Stimulated activated CD8-positive, alpha-beta memory T cell treated with anti-CD3 and anti-CD28 coated beads, Interleukin-12 subunit alpha, Interleukin-12 subunit beta, amount 100 ng/mL, for 1 hour (primary cell): ENCODE data around the gene ZBTB21.
"Not testable (repeated sequence)": the region's sequence is repeated elsewhere in the genome, so short reads cannot be mapped to it uniquely, and the experiment has no call there.

ENCODE experiments used
- DNase-seq: peaks from one replicate; pipeline ENCODE4 v3.0.0-alpha.2; 2020; ENCODE audit warnings: low read depth

Gene ZBTB21

GRCh38 chr21:41966872-41967621, 43.1 kb downstream of the ZBTB21 start:
- DNase-seq, result no peak

DNA sequence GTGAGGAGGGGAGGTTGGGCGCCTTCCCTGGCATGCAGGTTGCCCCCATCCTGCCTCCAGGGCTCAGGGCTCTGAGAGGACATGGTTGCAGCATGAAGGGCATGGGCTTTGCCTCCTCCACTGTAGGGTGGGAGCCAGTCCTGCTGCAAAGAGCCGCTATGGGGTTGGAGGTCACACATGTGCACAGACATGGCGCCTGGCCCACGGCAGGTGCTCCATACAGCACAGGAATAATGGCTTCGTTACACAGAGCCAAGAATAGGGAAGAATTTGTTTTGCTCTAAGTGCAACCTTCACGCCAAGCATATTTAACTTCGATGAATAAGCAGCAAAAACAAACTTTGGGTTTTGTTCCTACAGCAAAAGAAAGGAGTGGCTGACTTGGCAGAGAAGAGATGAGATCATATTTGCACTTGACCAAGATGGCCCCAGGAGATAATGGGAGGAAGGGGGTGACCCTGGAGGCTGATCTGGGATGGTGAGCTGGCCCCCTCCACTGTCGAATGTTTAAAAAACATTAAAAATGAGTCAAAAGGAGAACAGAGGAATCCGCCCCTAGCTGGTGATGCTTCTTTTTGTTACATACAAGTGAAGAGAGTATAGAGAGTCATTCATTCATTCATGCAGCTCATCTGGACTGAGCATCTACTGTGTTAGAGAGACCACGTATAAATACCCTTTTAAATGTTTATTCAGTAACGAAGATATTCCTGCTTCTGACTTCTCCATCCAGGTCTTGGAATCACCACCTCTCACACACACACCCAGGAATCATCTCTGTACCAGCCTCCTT, 43.9 kb downstream of the ZBTB21 start:
- no peak for DNase-seq

DNA sequence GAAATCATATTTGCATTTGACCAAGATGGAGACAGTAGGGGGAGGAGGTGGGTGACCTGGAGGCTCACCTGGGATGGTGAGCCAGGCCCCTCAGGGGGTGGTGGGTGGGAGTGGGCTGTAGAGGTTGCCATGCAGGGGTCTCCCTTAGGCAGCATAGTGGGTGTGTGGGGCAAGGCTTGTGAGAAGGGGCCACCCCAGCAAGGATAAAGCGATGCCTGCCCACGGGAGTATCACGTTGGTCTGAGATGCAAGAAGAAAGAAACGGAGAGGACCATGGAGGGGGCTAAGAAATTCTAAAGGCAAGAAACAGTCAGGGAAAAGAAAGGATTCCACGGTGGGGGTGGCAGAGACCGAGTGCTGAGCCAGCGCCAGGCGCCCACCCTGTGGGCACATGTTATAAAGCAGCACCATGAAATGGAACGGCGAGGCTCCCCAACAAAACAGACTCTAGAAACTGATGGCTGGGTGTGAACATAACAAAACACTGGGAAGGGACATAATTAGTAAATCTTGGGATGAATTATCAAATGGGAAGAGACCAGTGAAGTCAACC, 44.6 kb downstream of the ZBTB21 start:
- DNase-seq, result no peak

- no peak for DNase-seq
Measured at GRCh38 chr21:41965045-41965444, 45.1 kb downstream of the ZBTB21 start.

- DNase-seq, result no peak
Measured at GRCh38 chr21:41964171-41964570, 46.0 kb downstream of the ZBTB21 start.

- DNase-seq, result no peak
Measured at GRCh38 chr21:41962425-41962966, 47.7 kb downstream of the ZBTB21 start.

- DNase-seq, result no peak
Measured at GRCh38 chr21:41961753-41962152, 48.4 kb downstream of the ZBTB21 start.

- no peak for DNase-seq
Measured at GRCh38 chr21:41961282-41961701, 48.9 kb downstream of the ZBTB21 start.

DNA sequence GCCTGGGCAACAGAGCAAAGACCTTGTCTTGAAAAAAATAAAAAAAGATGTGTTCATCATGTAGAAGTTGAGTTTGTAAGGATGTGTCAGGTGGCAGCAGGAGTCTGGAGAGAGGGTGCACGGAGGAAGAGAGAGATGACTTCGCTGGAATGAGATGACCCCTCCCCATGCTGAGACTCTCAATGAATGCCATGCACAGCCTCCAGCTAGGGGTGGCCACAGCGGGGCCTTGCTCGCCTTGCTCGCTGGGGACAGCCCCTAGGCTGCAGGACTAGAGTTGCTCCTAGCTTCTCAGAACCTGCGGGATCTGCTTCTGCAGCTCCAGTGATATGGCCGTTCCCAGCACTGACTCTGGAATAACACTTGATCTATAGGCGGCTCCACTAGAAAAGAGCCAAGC, 49.8 kb downstream of the ZBTB21 start:
- DNase-seq, result no peak

- not testable (repeated sequence) for DNase-seq
Measured at GRCh38 chr21:41959697-41960096, 50.5 kb downstream of the ZBTB21 start.

DNA sequence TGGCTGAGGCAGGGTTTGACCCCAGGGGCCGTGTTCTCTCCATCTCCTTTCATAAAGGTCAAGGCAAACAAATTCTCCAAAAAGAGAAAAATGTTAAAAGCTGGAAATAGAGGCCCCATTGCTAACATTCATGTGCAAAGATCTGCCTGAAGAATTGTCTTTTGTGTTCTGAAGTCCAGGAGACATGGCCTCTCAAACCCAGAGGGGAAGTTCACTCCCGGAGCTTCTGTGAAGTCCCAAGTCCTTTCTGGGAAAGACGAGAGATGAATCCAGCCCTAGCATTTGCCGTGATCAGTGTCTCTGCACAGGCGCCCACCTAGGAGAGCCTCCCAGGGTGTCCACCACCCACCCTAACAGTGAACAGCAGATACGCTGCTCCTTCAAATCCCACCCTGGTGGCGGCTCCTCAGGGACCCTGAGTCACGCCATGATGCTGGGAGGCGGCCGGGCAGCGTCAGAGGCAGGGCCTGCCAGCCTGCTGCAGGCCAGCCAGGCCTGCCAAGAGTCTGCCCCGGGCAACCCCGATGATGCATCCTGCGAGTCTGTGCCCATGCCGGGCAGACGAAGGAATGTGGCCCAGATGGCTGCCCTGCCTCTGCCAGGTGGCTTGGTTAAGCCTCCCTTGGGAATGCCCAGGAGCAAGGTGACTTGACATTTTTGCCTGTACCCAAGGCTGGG, 51.1 kb downstream of the ZBTB21 start:
- no peak for DNase-seq

- no peak for DNase-seq
Measured at GRCh38 chr21:41957991-41958766, 52.0 kb downstream of the ZBTB21 start.

DNA sequence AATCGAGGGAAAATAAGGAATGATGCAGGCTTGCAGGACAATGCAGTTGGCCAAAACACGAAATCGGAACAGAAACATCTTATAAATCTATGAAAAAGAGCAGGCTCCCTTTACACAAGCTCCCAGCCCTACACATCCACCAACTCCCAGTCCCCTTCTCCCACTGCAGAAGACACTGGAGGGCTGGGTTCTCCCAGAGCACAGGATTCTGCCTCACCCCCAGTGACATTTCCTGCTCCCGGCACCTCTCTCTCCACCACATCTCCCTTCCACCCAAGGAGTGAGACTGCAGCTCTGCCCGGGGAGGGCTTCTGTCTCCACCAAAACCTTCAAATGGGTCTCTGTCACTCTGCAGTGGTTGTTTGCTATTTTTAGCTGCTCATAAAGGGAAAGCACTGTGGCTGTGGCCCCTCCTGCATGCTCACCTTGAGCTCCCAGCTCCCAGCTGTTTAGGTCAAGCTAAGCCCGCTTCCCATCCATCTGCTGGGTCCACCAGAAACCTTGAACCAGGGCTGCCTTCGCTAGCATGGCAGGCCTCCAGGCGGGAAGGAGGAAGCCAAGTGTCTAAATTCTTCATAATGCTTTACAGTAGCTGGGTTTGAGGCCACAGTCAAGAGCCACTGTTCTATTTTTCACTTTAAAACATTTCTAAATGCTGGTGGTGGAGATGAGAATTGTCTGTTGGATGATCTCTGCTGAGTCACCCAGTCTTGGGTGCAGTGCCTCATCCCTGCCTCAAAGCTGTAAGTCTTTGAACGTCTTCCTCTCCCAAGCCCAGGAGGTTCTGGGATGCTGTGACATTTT, 53.0 kb downstream of the ZBTB21 start:
- DNase-seq, result no peak

DNA sequence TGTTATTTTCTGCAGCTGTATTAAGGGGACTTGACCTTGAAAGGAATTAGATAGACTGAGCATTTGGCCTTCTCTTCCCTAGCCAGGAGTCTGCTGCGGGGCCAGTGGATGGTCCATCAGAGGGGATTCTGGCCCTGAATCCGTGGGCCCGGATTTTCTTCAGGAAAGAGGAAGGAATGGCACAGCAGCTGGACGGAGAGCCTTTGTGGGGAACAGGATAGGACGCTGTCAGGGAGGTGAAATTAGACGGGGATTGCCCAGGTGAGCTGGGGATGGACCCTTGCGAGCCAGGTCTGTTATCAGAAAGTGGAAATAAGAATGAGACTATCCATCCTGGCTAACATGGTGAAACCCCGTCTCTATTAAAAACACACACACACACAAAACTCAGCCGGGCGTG, 54.6 kb downstream of the ZBTB21 start:
- no peak for DNase-seq

GRCh38 chr21:41954654-41955499, 55.3 kb downstream of the ZBTB21 start:
- no peak for DNase-seq

GRCh38 chr21:41953831-41954653, 56.1 kb downstream of the ZBTB21 start, which contains the start of gene C2CD2:
Gene C2CD2 (minus strand): TSS chr21:41954018. CDS start chr21:41953648, 370 bp downstream.
- DNase-seq, result no peak

DNA sequence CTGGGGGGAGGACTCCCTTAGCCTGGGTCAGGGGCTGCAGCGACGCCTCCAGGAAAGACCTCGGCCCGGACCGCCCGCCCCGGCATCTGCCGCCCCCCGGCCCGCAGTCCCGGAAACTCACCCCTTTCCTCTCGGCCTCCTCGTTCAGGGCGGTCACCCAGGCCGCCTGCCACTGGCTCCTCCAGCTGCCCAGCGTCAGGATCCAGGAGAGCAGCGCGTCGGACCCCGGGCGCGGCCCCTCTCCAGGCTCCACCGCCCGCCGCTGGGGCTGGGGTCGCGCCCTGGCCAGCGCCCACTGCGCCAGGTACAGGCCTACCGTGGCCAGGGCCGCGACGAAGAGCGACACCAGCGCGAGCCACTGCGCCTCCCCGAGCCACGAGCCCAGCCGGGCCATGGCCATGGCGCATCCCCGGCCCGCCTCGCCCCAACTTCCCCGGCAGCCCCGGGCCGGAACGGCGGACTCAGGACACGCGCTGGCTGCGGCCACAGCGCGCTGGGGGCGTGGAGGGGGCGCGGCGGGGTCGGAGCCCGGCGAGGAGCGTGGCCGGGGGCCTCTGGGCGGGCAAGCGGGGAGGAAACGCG, 56.8 kb downstream of the ZBTB21 start:
- no peak for DNase-seq

GRCh38 chr21:41952568-41953248, 57.5 kb downstream of the ZBTB21 start:
- DNase-seq, result no peak
